OCI-M1 (cell line): ENCODE data around the gene ASCL5.

ENCODE experiments used
- DNase-seq: peaks from one replicate; lab custom pipeline; 2025; lab: John Stamatoyannopoulos, UW

Gene ASCL5

GRCh38 chr1:201111156-201111555, 15.8 kb downstream of the ASCL5 start:
- DNase-seq, result no peak

- no peak for DNase-seq
These were observed 16.4 kb downstream of the ASCL5 start for GRCh38 chr1:201110616-201111015.

GRCh38 chr1:201110138-201110537, 16.8 kb downstream of the ASCL5 start:
- DNase-seq, result no peak

GRCh38 chr1:201109651-201110050, 17.3 kb downstream of the ASCL5 start:
- no peak for DNase-seq

- no peak for DNase-seq
These were observed 18.4 kb downstream of the ASCL5 start for GRCh38 chr1:201108614-201109013.

- no peak for DNase-seq
These were observed 21.3 kb downstream of the ASCL5 start for GRCh38 chr1:201105688-201106087.

- no peak for DNase-seq
These were observed 22.8 kb downstream of the ASCL5 start for GRCh38 chr1:201104141-201104540.

- no peak for DNase-seq
These were observed 23.3 kb downstream of the ASCL5 start for GRCh38 chr1:201103666-201104065.

- DNase-seq, result no peak
These were observed 26.6 kb downstream of the ASCL5 start for GRCh38 chr1:201100169-201100930.

GRCh38 chr1:201098992-201099677, 27.8 kb downstream of the ASCL5 start:
- DNase-seq, result no peak

- no peak for DNase-seq
These were observed 29.8 kb downstream of the ASCL5 start for GRCh38 chr1:201096977-201097856.

- no peak for DNase-seq
These were observed 30.9 kb downstream of the ASCL5 start for GRCh38 chr1:201096041-201096461.

- DNase-seq, result no peak
These were observed 31.4 kb downstream of the ASCL5 start for GRCh38 chr1:201095581-201095980.

GRCh38 chr1:201094832-201095231, 32.2 kb downstream of the ASCL5 start:
- DNase-seq, result no peak

GRCh38 chr1:201093962-201094361, 33.0 kb downstream of the ASCL5 start:
- no peak for DNase-seq

- DNase-seq, result no peak
These were observed 33.4 kb downstream of the ASCL5 start for GRCh38 chr1:201093561-201093960.

- no peak for DNase-seq
These were observed 34.2 kb downstream of the ASCL5 start for GRCh38 chr1:201092738-201093137.

- no peak for DNase-seq
These were observed 35.7 kb downstream of the ASCL5 start for GRCh38 chr1:201091256-201091655.

- DNase-seq, result no peak
These were observed 36.4 kb downstream of the ASCL5 start for GRCh38 chr1:201090541-201090940.

GRCh38 chr1:201089596-201089995, 37.4 kb downstream of the ASCL5 start:
- no peak for DNase-seq

GRCh38 chr1:201088901-201089525, 38.0 kb downstream of the ASCL5 start:
- DNase-seq, result no peak

- DNase-seq, result no peak
These were observed 38.6 kb downstream of the ASCL5 start for GRCh38 chr1:201088395-201088794.
